Stimulated activated memory B cell treated with anti-CD40 and anti-IgM and Interleukin-4, amounts not matched to agents 10 μg/mL and 1 μg/mL and 100 μg/mL, for 72 hours (primary cell): ENCODE data around the gene LHFPL6.

Experiments used
- ATAC-seq: fragments of 150-1000 bp; cut with Tn5 transposase; 2 replicates; pipeline ENCODE4 v1.10.0; 2021
- H3K27ac Mint-ChIP-seq: one replicate; pipeline ENCODE4 v1.8.0; 2022; ENCODE audit warnings: mild to moderate bottlenecking, mixed read lengths
- H3K27me3 Mint-ChIP-seq: one replicate; pipeline ENCODE4 v1.8.0; 2022; ENCODE audit warnings: mixed read lengths
- H3K36me3 Mint-ChIP-seq: one replicate; pipeline ENCODE4 v1.8.0; 2022; ENCODE audit warnings: mixed read lengths
- H3K4me1 Mint-ChIP-seq: one replicate; pipeline ENCODE4 v1.8.0; 2022; ENCODE audit warnings: mixed read lengths
- H3K4me3 Mint-ChIP-seq: one replicate; pipeline ENCODE4 v1.8.0; 2022; ENCODE audit warnings: mild to moderate bottlenecking, moderate library complexity, mixed read lengths
- H3K9me3 Mint-ChIP-seq: one replicate; pipeline ENCODE4 v1.8.0; 2022; ENCODE audit warnings: mixed read lengths

The LHFPL6 gene

DNA sequence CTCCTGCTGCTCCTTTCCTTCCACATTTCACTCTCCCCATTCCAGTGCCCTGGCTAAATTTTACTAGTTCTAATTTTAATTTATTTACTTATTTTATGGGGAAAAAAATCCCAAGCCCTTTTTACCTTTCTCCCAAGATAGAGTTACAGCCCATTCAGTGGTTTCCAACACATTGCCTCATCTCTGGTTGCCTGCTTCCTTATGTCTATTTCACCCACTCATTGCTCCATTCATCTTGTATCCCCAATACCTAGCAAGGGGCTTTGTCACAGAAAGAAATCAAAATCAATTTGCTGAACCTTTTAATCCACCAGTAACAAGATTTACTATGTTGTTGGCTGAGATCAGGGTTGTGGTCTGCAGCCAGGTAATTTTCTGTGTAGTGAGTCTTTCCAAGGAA is 55.9 kb downstream of the LHFPL6 start:
- no peak overlapping the region for H3K27ac Mint-ChIP-seq
- no peak for ATAC-seq
- no peak overlapping the region for H3K4me3 Mint-ChIP-seq
- H3K36me3 Mint-ChIP-seq = no peaks in the 10 kb centered on the region
- no peaks in the 10 kb centered on the region for H3K4me1 Mint-ChIP-seq
- H3K9me3 Mint-ChIP-seq = peaks cover 5% of the 10 kb centered on the region
- H3K27me3 Mint-ChIP-seq = no peaks in the 10 kb centered on the region

DNA sequence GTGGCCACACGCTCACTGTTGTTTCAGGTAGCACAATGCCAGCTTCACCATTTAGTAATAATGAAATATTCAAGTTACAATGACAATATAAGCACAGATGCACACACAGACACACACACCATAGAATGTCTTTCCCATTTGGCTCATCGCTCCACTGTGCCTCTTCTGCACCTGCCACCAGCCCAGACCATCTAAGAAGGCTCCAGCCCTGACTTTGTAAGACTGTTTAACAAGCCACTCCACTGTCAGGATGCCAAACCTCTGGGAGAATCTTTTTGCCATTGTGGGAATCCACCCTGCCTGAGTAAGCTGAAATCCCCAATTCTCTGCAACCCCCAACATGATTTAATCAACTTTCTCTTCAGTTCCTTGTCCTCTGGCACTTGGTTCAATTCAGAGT is 60.6 kb downstream of the LHFPL6 start:
- Mint-ChIP-seq H3K36me3 (no peaks in the 10 kb centered on the region), H3K9me3 (no peaks in the 10 kb centered on the region), H3K27ac (no peak overlapping the region), H3K4me1 (no peaks in the 10 kb centered on the region), H3K27me3 (no peaks in the 10 kb centered on the region), H3K4me3 (no peak overlapping the region)
- no peak for ATAC-seq

DNA sequence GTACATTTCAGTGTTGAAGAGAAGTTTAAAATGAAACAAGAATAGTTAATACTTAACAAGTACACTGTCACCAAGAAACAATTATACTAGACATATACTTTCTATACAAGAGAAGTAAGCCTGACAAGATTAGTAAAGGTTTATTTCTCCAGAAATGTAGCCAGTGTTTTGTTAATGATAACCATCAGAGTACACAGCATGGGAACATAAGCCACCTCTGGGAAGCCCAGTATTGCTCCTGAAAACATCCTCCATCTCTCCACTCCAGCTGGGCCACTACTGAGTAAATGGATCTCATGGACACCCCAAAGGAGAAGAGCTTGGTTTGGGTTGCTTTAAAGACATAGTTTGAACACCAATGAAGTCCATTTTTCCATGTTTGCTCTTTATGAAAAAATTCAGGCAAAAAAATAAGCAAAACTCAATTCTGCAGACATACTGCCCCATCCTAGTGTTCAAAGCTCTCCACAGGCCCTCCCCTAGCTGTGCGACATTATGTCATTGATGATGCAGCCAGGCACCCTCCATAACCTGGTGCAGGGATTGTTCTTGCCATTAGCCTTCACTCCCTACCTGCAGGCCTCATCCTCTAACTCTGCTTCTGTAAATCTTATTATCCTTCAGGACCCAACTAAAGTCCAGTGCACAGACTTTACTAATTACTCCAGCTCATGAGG is 61.9 kb downstream of the LHFPL6 start:
- Mint-ChIP-seq H3K4me3 (no peak overlapping the region), H3K27ac (no peak overlapping the region), H3K36me3 (no peaks in the 10 kb centered on the region), H3K9me3 (no peaks in the 10 kb centered on the region), H3K4me1 (no peaks in the 10 kb centered on the region), H3K27me3 (peaks cover 9% of the 10 kb centered on the region)
- ATAC-seq = no peak

DNA sequence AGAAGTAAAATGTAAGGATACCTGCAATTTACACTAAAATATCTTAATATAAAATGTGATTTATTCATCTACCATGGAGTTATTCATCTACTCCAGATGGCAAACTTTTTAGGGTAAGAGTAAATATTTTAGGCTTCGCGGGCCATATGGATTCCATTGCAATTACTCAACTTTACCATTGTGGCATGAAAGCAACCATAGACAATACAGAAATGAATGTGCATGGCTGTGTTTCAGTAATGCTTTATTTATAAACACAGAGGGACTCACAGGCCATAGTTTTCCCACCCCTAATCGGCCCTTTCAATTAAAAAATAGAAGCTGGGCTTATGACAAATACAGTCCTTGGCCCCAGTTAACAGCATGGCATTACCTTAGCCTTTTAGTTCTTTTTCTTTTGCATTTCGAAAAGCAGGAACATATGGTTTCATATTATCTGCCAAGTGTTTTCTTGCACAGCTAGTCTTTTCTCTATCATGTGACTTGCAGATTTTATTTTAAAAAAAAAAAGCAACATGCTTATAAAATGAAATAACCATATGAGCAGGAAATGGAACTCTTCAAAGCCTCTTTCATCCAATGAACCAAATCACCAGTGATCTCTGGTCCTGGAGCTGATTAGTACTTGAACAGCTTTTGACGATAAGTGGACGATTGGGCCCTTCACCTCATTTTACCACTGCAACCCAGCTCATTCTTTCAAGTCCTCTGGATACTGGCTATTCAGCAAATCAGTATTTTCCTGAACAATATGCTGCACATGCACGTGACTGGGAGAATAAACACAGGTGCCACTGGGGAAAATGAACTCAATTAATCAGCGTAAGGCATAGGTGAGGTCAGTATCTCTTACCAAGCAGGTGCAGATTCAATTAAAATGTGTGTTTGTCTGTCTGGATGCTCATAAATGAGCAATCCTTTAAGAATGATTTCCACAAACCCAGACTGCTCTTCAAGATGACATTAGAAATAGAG is 63.9 kb downstream of the LHFPL6 start:
- no peak overlapping the region for H3K4me3 Mint-ChIP-seq

DNA sequence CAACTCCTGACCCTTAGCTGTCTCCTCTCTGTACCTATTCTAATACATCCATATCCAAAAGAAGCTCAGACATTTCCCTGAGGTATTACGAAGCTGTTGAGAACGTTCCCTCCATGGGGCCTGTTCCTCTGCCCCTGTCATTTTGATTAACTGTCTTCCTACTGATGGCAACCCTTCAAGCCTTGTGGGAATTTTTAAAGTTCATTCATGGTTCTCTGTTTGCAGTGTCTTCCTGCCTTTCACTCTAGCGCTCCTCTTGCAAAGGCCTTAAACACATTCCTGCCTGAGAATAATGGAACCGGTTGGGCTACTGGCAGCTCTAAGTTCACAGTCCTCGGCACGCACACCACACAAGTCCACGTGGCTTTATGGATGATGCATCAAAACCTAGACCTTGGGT is 66.1 kb downstream of the LHFPL6 start:
- no peak overlapping the region for H3K27ac Mint-ChIP-seq
- no peaks in the 10 kb centered on the region for H3K9me3 Mint-ChIP-seq
- no peak overlapping the region for H3K4me3 Mint-ChIP-seq
- no peaks in the 10 kb centered on the region for H3K4me1 Mint-ChIP-seq
- no peaks in the 10 kb centered on the region for H3K36me3 Mint-ChIP-seq
- peaks cover 9% of the 10 kb centered on the region for H3K27me3 Mint-ChIP-seq
- no peak for ATAC-seq

More for the DNA sequence above, 63.9 kb downstream of the LHFPL6 start:
- H3K4me1 Mint-ChIP-seq = no peaks in the 10 kb centered on the region
- no peaks in the 10 kb centered on the region for H3K9me3 Mint-ChIP-seq
- no peak overlapping the region for H3K27ac Mint-ChIP-seq
- H3K36me3 Mint-ChIP-seq = no peaks in the 10 kb centered on the region
- no peak for ATAC-seq
- H3K27me3 Mint-ChIP-seq = peaks cover 9% of the 10 kb centered on the region

DNA sequence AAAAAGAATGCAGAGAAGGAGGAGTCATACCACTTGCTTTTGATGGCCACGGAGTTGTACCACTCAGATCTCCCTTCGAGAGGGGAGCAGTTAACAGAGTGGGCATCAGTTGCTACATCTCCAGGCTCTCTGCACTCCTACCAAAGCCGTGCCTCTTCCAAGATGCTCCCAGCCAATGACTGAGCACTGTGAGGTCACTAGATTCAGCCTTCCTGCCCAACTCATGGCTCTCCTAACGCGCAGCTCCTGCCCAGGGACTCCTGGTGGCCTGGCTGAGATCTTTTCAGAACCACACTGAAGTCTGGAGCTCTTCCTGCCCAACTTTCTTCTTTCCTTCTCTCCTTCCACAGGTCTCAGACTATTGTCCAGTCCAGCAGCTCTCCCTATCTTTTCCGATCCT is 66.7 kb downstream of the LHFPL6 start:
- Mint-ChIP-seq H3K4me1 (no peaks in the 10 kb centered on the region), H3K27me3 (peaks cover 9% of the 10 kb centered on the region), H3K36me3 (no peaks in the 10 kb centered on the region), H3K4me3 (no peak overlapping the region), H3K9me3 (no peaks in the 10 kb centered on the region), H3K27ac (no peak overlapping the region)
- no peak for ATAC-seq

DNA sequence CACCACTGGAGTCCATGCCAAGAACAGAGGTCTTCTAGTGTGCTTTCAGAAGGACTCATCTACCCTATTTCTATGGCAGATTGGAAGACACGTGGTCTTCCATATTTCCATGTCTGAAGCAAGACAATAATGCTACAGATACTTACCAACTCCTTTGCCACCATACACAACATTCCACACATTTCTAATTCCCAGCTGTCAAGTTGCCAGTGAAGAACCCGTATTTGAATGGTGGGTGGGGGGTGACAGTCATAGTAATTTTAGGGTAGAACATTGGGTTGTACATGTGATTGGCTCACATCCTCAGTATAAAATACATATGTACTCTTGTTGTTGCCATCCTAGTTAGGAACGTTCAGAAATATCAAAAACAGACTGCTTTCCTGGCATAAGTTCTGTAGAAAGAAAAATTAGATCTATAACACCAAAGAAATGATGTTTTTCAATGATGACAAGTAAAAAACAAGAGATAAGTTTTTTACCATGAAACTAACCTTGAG is 69.3 kb downstream of the LHFPL6 start:
- peaks cover 9% of the 10 kb centered on the region for H3K27me3 Mint-ChIP-seq
- H3K9me3 Mint-ChIP-seq = no peaks in the 10 kb centered on the region
- H3K4me3 Mint-ChIP-seq = no peak overlapping the region

DNA sequence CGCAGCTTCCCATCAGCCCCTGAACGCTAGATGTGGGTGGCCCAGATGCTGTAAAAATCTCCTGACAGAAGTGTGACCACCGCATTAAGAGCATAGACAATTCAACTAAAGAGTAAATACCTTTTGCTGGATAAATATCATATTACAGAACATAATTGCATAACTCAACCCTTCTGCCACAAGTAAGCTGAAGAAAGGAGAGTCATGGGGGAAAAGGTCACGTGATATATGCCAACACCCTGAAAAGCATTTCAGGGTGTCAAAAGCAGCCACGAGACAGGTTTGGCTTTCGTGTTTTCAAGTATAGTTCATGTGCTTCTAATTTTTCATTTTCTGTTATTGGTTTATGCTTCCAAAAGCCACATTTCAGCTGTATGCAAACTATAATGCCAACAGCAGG is 71.3 kb downstream of the LHFPL6 start:
- H3K4me3 Mint-ChIP-seq = no peak overlapping the region

More for the DNA sequence above, 69.3 kb downstream of the LHFPL6 start:
- H3K36me3 Mint-ChIP-seq = no peaks in the 10 kb centered on the region
- no peaks in the 10 kb centered on the region for H3K4me1 Mint-ChIP-seq
- H3K27ac Mint-ChIP-seq = no peak overlapping the region
- ATAC-seq = no peak

DNA sequence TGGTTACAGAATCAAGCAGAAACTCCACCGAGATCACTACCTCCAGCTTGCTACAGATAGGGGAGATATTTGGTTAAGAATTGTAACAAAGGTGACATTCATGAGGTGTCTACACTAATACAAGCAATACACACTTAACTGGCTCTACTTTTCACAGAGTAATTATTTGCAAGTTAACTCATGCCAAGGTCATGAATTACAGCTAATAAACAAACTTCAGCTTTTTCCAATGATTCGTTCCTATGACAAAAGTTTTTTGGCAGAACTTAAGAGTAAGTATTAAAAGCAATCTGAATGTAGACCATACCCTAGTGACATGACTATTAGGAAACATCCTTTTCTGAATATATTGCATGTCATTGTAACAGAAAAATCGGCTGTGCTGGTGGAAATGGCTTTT is 72.1 kb downstream of the LHFPL6 start:
- no peaks in the 10 kb centered on the region for H3K4me1 Mint-ChIP-seq
- ATAC-seq = no peak
- no peaks in the 10 kb centered on the region for H3K9me3 Mint-ChIP-seq
- no peaks in the 10 kb centered on the region for H3K36me3 Mint-ChIP-seq
- H3K27me3 Mint-ChIP-seq = no peaks in the 10 kb centered on the region
- no peak overlapping the region for H3K4me3 Mint-ChIP-seq
- no peak overlapping the region for H3K27ac Mint-ChIP-seq

More for the DNA sequence above, 71.3 kb downstream of the LHFPL6 start:
- Mint-ChIP-seq H3K9me3 (no peaks in the 10 kb centered on the region), H3K27ac (no peak overlapping the region), H3K4me1 (no peaks in the 10 kb centered on the region), H3K27me3 (peaks cover 6% of the 10 kb centered on the region), H3K36me3 (no peaks in the 10 kb centered on the region)
- ATAC-seq = no peak

DNA sequence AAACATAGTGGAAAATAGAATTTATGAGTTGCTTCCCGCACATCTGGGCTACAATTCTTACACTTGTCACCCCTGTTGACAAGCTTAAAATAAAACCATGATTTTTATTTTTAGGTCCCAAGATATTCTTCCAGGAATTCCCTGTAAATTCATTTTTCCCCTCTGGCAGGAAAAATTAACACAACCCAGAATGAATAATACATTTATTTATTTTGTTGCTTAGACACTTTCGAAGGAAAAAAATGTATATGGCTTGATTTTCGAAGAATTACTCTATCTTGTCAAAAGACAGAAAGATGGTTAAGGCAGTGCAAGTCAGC is 74.4 kb downstream of the LHFPL6 start:
- H3K4me1 Mint-ChIP-seq = no peaks in the 10 kb centered on the region
- ATAC-seq = no peak
- no peak overlapping the region for H3K27ac Mint-ChIP-seq
- H3K27me3 Mint-ChIP-seq = peaks cover 11% of the 10 kb centered on the region
- H3K9me3 Mint-ChIP-seq = no peaks in the 10 kb centered on the region
- no peaks in the 10 kb centered on the region for H3K36me3 Mint-ChIP-seq
- H3K4me3 Mint-ChIP-seq = no peak overlapping the region

DNA sequence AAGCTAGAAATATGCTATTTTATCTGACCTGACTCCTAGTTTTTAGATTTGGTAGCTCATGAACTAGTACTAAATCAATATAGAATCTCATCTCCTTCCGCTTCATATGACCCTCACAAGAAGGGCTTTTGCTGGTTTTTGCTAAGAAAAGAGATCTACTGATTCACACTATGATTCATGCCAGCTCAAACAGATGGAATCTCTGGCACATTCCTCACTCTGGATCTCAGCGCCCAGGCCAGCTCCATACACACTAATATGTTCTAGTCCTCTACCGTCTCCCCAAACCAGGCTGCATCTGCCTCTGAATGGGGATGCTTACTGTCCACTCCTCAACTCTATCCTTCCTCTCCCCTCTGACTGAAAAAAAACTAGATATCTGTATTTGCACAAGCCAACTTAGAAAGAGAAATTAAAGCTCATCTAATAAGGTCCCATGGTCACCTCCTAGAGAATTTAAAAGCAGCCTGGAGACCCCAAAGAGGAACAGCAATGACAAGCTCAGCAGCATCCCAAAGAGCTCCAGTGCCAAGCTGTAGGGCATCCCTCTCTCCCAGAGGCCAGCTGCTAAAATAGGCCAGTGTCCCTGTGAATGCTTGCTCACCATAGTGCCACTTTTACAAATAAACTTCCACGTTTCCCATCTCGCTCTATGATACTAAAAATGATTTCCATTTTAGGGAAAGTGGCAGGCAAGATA is 74.9 kb downstream of the LHFPL6 start:
- H3K4me1 Mint-ChIP-seq = no peaks in the 10 kb centered on the region
- H3K27me3 Mint-ChIP-seq = peaks cover 16% of the 10 kb centered on the region
- no peaks in the 10 kb centered on the region for H3K36me3 Mint-ChIP-seq
- no peaks in the 10 kb centered on the region for H3K9me3 Mint-ChIP-seq
- no peak for ATAC-seq
- H3K27ac Mint-ChIP-seq = no peak overlapping the region
- no peak overlapping the region for H3K4me3 Mint-ChIP-seq

DNA sequence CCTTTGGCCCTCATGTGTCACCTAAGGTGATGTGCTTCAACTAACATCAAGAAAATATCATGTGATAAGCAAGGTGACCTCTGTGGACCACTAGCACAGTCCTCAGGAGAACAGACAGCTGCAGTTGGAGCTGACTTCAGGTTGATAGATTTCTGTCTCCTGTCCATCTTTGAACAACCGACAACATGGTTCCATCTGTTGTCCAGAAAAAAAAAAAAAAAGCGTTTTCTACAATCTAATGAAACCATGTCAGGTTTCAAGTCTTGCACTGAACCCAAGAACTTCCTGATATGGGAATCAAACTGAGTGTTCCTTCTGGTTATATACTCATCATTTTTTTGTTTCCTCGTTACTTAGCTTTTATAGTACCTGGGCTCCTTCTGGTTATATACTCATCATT is 75.7 kb downstream of the LHFPL6 start:
- H3K4me1 Mint-ChIP-seq = no peaks in the 10 kb centered on the region
- no peak overlapping the region for H3K27ac Mint-ChIP-seq
- no peaks in the 10 kb centered on the region for H3K36me3 Mint-ChIP-seq
- H3K27me3 Mint-ChIP-seq = peaks cover 16% of the 10 kb centered on the region
- no peak overlapping the region for H3K4me3 Mint-ChIP-seq
- ATAC-seq = no peak
- H3K9me3 Mint-ChIP-seq = no peaks in the 10 kb centered on the region

DNA sequence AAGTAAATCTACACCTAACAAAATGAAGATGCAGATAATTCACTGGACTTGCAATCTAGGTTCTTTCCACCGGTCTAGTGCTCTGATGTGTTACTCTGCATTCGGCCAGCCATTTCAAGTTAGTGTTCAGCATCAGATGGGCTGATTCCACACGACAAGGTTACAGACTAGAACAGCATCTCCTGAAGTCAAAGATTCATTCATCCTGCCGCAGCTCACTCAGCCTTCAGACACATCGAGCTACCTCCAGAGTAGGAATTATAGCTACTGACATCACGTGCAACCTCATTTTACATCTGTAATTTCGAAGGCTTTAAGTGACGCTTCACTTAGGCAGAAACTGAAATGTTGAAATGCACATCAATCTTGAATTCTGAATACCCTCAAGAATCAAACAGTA is 76.5 kb downstream of the LHFPL6 start:
- Mint-ChIP-seq H3K36me3 (no peaks in the 10 kb centered on the region), H3K4me3 (no peak overlapping the region), H3K27ac (no peak overlapping the region), H3K4me1 (no peaks in the 10 kb centered on the region), H3K9me3 (no peaks in the 10 kb centered on the region), H3K27me3 (peaks cover 16% of the 10 kb centered on the region)
- ATAC-seq = no peak

DNA sequence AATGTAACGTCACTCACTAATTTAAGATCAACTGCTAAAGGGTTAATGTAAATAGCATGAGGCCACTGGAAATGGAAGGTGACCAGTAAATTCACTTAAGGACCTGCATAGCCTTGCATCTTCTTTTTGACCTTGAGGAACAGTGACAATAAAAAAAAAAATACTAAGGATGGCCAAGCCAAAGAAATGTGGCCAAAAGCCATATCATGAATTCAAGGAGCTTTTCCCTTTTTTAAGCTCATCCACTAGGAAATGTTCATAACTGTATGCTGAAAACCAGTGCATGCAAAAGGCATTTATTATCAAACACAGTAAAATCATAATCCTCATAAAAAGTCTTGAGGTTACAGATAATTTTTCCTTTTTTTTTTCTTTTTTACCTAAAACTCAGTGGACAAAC is 77.5 kb downstream of the LHFPL6 start:
- no peaks in the 10 kb centered on the region for H3K9me3 Mint-ChIP-seq
- H3K4me1 Mint-ChIP-seq = no peaks in the 10 kb centered on the region
- H3K27me3 Mint-ChIP-seq = peaks cover 16% of the 10 kb centered on the region
- no peak for ATAC-seq
- H3K27ac Mint-ChIP-seq = no peak overlapping the region
- no peak overlapping the region for H3K4me3 Mint-ChIP-seq
- H3K36me3 Mint-ChIP-seq = no peaks in the 10 kb centered on the region

DNA sequence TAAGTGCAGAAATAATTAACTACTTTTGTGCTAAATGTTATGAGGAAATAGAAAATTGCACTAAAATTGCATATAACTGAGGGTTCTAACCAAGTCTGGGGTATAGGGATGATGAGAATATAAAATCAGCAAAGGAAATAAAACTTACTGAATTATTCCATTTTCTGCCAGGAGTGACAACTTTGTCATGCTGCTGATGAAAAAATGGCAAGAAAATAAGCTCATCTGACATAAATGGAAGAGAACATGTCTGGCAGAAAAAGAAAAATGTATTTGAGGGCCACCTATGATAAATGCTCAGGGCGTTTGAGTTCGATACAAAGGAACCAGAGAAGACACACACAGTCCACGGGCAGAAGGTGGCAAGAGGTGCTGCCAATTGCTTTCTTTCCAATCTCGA is 78.2 kb downstream of the LHFPL6 start:
- no peak for ATAC-seq
- Mint-ChIP-seq H3K9me3 (no peaks in the 10 kb centered on the region), H3K27me3 (peaks cover 16% of the 10 kb centered on the region), H3K27ac (no peak overlapping the region), H3K4me3 (no peak overlapping the region), H3K36me3 (no peaks in the 10 kb centered on the region), H3K4me1 (no peaks in the 10 kb centered on the region)
